CD4-positive, alpha-beta T cell treated with Interleukin-17A for 1 hour (primary cell): ENCODE data around the gene IGSF9.
"Not testable (repeated sequence)": the region's sequence is repeated elsewhere in the genome, so short reads cannot be mapped to it uniquely, and the experiment has no call there.

Experiments used
- DNase-seq: peaks from one replicate; pipeline ENCODE4 v3.0.0-alpha.2; 2020

IGSF9 gene

GRCh38 chr1:159918352-159919200 is 26.8 kb downstream of the IGSF9 start:
- no peak for DNase-seq

GRCh38 chr1:159917533-159918351 is 27.7 kb downstream of the IGSF9 start:
- no peak for DNase-seq

- peak; percentile 25 for DNase-seq
Observed at GRCh38 chr1:159916242-159917051, 29.0 kb downstream of the IGSF9 start.

GRCh38 chr1:159915571-159916241 is 29.7 kb downstream of the IGSF9 start:
- DNase-seq: peak; percentile 28

- peak; percentile 26 for DNase-seq
Observed at GRCh38 chr1:159914252-159915018, 31.0 kb downstream of the IGSF9 start.

GRCh38 chr1:159913451-159914192 is 31.8 kb downstream of the IGSF9 start:
- DNase-seq: peak; percentile 34

- DNase-seq: peak; percentile 39
Observed at GRCh38 chr1:159911326-159912070, 33.9 kb downstream of the IGSF9 start.

GRCh38 chr1:159908031-159908940 is 37.1 kb downstream of the IGSF9 start:
- no peak for DNase-seq

GRCh38 chr1:159906960-159907359 is 38.5 kb downstream of the IGSF9 start:
- DNase-seq: no peak

- not testable (repeated sequence) for DNase-seq
Observed at GRCh38 chr1:159904036-159904435, 41.4 kb downstream of the IGSF9 start.

- DNase-seq: no peak
Observed at GRCh38 chr1:159902541-159902940, 42.9 kb downstream of the IGSF9 start.

- DNase-seq: no peak
Observed at GRCh38 chr1:159900755-159901360, 44.6 kb downstream of the IGSF9 start.

GRCh38 chr1:159900086-159900680 is 45.2 kb downstream of the IGSF9 start, which contains the start of gene CFAP45:
CFAP45 (minus strand) TSS chr1:159900165; CDS start chr1:159900098, 67 bp downstream.
- DNase-seq: peak; percentile 55

- DNase-seq: not testable (repeated sequence)
Observed at GRCh38 chr1:159899634-159900033, 45.8 kb downstream of the IGSF9 start.

- no peak for DNase-seq
Observed at GRCh38 chr1:159898527-159898926, 46.9 kb downstream of the IGSF9 start.

GRCh38 chr1:159897962-159898361 is 47.5 kb downstream of the IGSF9 start:
- DNase-seq: peak; percentile 24

GRCh38 chr1:159896546-159896930 is 48.9 kb downstream of the IGSF9 start:
- no peak for DNase-seq
